ENCODE results near the gene AGBL4.
"Not testable (repeated sequence)": the region's sequence is repeated elsewhere in the genome, so short reads cannot be mapped to it uniquely, and the experiment has no call there.

AGBL4 gene

GRCh38 chr1:49026230-49026811 is 997.4 kb downstream of the AGBL4 start:
- DNase-seq (ENCODE audit: low spot score): no peak

GRCh38 chr1:49016030-49016977 is 1007.5 kb downstream of the AGBL4 start:
- DNase-seq (ENCODE audit: low spot score): peak; percentile 0

GRCh38 chr1:49013079-49013478 is 1010.7 kb downstream of the AGBL4 start:
- no peak for DNase-seq (ENCODE audit: low spot score)

- DNase-seq (ENCODE audit: low spot score): not testable (repeated sequence)
Observed at GRCh38 chr1:49002981-49003380, 1020.8 kb downstream of the AGBL4 start.

GRCh38 chr1:48999321-48999720 is 1024.4 kb downstream of the AGBL4 start:
- DNase-seq (ENCODE audit: low spot score): no peak

- no peak for DNase-seq (ENCODE audit: low spot score)
Observed at GRCh38 chr1:48996311-48996710, 1027.4 kb downstream of the AGBL4 start.

- no peak for DNase-seq (ENCODE audit: low spot score)
Observed at GRCh38 chr1:48988633-48989197, 1035.0 kb downstream of the AGBL4 start.

- no peak for DNase-seq (ENCODE audit: low spot score)
Observed at GRCh38 chr1:48979940-48980339, 1043.8 kb downstream of the AGBL4 start.

GRCh38 chr1:48978413-48978812 is 1045.3 kb downstream of the AGBL4 start:
- no peak for DNase-seq (ENCODE audit: low spot score)

GRCh38 chr1:48977273-48977672 is 1046.5 kb downstream of the AGBL4 start:
- no peak for DNase-seq (ENCODE audit: low spot score)

- DNase-seq (ENCODE audit: low spot score): no peak
Observed at GRCh38 chr1:48969971-48970370, 1053.8 kb downstream of the AGBL4 start.

GRCh38 chr1:48967318-48967717 is 1056.4 kb downstream of the AGBL4 start:
- DNase-seq (ENCODE audit: low spot score): no peak

GRCh38 chr1:48966583-48966982 is 1057.2 kb downstream of the AGBL4 start:
- no peak for DNase-seq (ENCODE audit: low spot score)

GRCh38 chr1:48960320-48960719 is 1063.4 kb downstream of the AGBL4 start:
- no peak for DNase-seq (ENCODE audit: low spot score)

GRCh38 chr1:48955774-48956173 is 1068.0 kb downstream of the AGBL4 start:
- DNase-seq (ENCODE audit: low spot score): no peak

GRCh38 chr1:48953617-48954016 is 1070.1 kb downstream of the AGBL4 start:
- DNase-seq (ENCODE audit: low spot score): no peak

GRCh38 chr1:48948562-48948961 is 1075.2 kb downstream of the AGBL4 start:
- DNase-seq (ENCODE audit: low spot score): no peak

GRCh38 chr1:48947761-48948537 is 1075.8 kb downstream of the AGBL4 start:
- no peak for DNase-seq (ENCODE audit: low spot score)

GRCh38 chr1:48946070-48946469 is 1077.7 kb downstream of the AGBL4 start:
- no peak for DNase-seq (ENCODE audit: low spot score)

- DNase-seq (ENCODE audit: low spot score): no peak
Observed at GRCh38 chr1:48944811-48945210, 1078.9 kb downstream of the AGBL4 start.

- DNase-seq (ENCODE audit: low spot score): no peak
Observed at GRCh38 chr1:48943826-48944225, 1079.9 kb downstream of the AGBL4 start.

GRCh38 chr1:48943393-48943792 is 1080.4 kb downstream of the AGBL4 start:
- no peak for DNase-seq (ENCODE audit: low spot score)
